ENCODE results near the gene OBI1.

OBI1 gene

GRCh38 chr13:78658630-78659449 is at the start of gene OBI1:
Gene OBI1 (minus strand): TSS chr13:78659155. CDS start chr13:78659120, 35 bp downstream.
- peak; percentile 80 for DNase-seq (ENCODE audit: low read depth)

GRCh38 chr13:78701383-78701782 is 42.4 kb upstream of the OBI1 start:
- DNase-seq (ENCODE audit: low read depth), result no peak

DNA sequence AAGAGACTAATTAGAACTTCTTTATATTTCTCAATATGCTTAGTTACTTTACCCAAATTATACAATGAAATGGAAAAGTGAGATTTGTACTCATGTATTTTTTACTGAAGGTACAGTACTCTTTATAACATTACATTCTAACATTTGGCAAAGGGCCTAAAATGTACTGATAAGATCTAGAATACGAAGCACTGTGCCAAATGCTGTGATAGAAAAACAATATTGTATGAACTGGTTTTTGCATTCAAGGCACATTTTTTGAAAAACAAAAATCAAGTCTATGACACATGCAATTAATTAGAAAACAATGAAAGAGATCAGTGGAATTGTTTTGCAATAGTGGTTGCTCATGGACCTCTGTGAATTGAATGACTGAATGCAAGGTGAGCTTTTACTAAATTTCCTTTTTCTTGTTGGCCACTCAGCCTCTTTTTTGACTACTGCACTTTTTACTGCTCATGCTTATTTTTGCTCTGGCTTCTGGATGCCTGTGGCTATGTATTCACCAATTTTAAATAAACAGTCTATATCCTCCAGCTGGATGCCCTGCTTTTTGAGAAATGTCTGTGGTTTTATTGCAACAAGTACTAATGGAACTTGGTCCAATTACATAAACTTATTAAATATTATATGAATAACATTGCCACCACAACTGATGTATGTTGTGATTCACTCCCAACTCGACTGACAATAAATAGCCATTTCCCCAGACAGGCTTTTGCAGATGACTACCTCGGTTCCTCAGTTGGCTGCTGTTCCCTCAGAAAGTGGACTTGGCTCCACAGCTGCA is 41.4 kb upstream of the OBI1 start:
- DNase-seq (ENCODE audit: low read depth), result no peak

GRCh38 chr13:78689011-78689410 is 30.1 kb upstream of the OBI1 start:
- no peak for DNase-seq (ENCODE audit: low read depth)

DNA sequence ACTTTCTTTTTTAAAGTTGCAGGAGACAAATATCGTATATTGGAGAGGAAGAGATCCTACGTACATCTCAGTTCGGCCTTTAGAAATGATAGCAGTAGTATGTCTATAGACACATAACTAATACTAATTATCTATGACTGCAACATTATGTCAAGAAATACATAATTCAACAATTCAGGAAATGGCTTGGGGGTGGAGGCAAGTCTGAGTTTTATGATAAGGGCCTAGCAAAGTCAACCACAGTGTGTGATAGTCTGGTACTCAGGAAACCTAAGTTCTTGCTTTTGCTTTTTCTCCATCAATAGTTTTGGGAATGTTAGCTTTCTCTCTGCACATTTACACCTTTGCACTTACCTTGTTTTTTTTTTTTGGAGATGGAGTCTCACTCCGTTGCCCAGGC is 27.5 kb upstream of the OBI1 start:
- no peak for DNase-seq (ENCODE audit: low read depth)

- DNase-seq (ENCODE audit: low read depth), result no peak
Observed at GRCh38 chr13:78680576-78681350, 21.8 kb upstream of the OBI1 start.

GRCh38 chr13:78680115-78680561 is 21.2 kb upstream of the OBI1 start:
- no peak for DNase-seq (ENCODE audit: low read depth)

DNA sequence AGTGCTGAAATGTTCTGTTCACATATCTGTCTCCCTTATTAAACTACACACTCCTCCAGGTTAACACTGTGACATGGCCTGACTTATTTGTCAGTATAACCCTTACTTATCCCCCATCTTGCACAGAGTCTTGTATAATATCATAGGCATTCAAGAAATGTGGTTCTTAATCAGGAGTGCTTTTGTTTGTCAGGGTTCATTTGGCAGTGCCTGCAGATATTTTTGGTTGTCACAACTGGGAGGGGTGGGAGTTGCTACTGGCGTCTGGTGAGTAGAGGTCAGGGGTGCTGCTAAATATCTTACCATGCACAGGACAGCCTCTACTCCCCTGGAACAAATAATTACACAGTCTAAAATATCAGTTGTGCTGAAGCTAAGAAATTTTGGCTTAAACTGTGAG is 20.4 kb upstream of the OBI1 start:
- no peak for DNase-seq (ENCODE audit: low read depth)

GRCh38 chr13:78675112-78675511 is 16.2 kb upstream of the OBI1 start:
- no peak for DNase-seq (ENCODE audit: low read depth)

DNA sequence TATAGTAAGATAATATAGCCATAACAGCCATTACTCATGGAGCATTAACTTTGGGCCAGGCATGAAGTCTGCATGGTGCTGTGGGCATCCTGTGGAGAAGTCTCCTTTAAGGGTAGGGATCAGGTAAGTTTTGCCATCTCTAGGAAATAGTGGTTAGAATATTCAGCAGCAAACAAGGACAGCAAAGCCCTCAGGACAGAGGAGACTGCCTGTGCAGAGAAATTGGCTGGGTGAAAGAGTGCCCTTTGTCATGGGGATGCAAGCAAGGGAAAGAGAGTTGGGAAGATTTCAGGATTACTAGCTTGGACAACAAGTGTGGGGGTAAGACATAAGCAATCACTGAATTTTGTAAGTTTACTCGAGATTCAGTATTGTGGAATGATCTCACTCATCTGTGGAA is 15.7 kb upstream of the OBI1 start:
- DNase-seq (ENCODE audit: low read depth), result no peak

DNA sequence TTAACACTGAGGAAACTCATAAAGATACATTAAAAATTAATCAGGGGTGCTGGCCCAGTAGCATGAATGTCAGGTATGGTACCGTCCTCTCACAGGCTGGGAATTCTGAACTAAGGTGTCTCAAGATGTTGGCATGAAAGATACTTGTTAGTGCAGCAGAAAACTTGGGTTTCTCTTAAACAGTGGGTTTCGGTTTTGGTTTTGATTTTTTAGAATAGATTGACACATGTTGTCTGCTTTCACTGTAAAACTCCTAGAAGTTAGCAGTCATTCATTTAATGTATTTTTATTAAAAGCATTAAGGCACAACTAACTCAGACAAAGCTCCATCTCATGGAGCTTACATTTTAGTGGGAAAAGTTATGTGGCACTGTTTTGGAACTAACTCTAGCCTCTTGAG is 3.5 kb upstream of the OBI1 start:
- DNase-seq (ENCODE audit: low read depth), result no peak

- no peak for DNase-seq (ENCODE audit: low read depth)
Observed at GRCh38 chr13:78660495-78660857, 1.5 kb upstream of the OBI1 start.

GRCh38 chr13:78659732-78660494 is 958 bp upstream of the OBI1 start:
- DNase-seq (ENCODE audit: low read depth), result no peak

GRCh38 chr13:78659450-78659730 is 435 bp upstream of the OBI1 start:
- DNase-seq (ENCODE audit: low read depth), result no peak

- DNase-seq (ENCODE audit: low read depth), result no peak
Observed at GRCh38 chr13:78657699-78658629, 991 bp downstream of the OBI1 start.

DNA sequence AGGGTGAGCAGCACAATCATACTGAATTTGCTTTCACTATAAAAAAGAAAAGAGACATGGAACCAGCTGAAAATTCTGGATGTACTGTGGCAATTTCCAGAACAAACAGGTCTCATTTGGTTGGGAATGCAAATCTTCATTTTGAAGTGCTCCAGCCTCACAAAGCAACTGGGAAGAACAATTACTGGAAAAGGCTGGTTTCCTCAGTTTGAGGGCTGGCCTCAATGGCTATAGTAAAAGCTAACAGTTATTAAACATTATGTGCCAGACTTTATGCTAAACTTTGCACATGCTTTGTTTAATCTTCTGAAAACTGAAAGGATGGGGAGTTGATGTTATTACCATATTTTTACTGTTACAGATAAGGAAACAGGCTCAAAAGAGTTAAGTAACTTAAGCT is 3.0 kb downstream of the OBI1 start:
- no peak for DNase-seq (ENCODE audit: low read depth)

GRCh38 chr13:78655007-78655406 is 3.9 kb downstream of the OBI1 start:
- no peak for DNase-seq (ENCODE audit: low read depth)

- DNase-seq (ENCODE audit: low read depth), result no peak
Observed at GRCh38 chr13:78652651-78653050, 6.3 kb downstream of the OBI1 start.

GRCh38 chr13:78650717-78651083 is 8.3 kb downstream of the OBI1 start:
- no peak for DNase-seq (ENCODE audit: low read depth)

- DNase-seq (ENCODE audit: low read depth), result no peak
Observed at GRCh38 chr13:78649997-78650716, 8.8 kb downstream of the OBI1 start.
